GM23338 (cell line): ENCODE results near the gene AIG1. TPM values are rescaled to one million over a fixed set of nuclear protein-coding genes. Genes with fewer than 3 reads are reported as not detected.

ENCODE experiments used
- ATAC-seq: fragments of 200-7000 bp; cut with Tn5 transposase; 3 replicates; pipeline ENCODE4 v1.9.1; 2020
- DNase-seq: peaks from one replicate; pipeline ENCODE4 v3.0.0-alpha.2; 2015; ENCODE audit warnings: low spot score
- H2AFZ ChIP-seq: fragments of 200-600 bp; sonication (generic); 2 replicates; pipeline ENCODE4 v1.8.0; 2016; ENCODE audit warnings: antibody characterized with exemption, mild to moderate bottlenecking, moderate library complexity
- H3F3A ChIP-seq: fragments of 200-600 bp; sonication (generic); replicated peaks from 2 replicates; pipeline ENCODE4 v1.8.0; 2017; ENCODE audit warnings: antibody characterized with exemption, mixed run types, low read depth
- H3K27ac ChIP-seq: fragments of 200-600 bp; sonication (generic); 2 replicates; pipeline ENCODE4 v1.6.1; 2016; ENCODE audit warnings: low read depth
- H3K27me3 ChIP-seq: fragments of 200-600 bp; sonication (generic); 2 replicates; pipeline ENCODE4 v1.8.0; 2016; ENCODE audit warnings: mild to moderate bottlenecking, mixed run types, moderate library complexity; ENCODE audit not compliant: insufficient read depth
- H3K36me3 ChIP-seq: fragments of 200-600 bp; sonication (generic); 2 replicates; pipeline ENCODE4 v1.8.0; 2016; ENCODE audit warnings: mild to moderate bottlenecking; ENCODE audit not compliant: insufficient read depth
- H3K4me1 ChIP-seq: fragments of 200-600 bp; sonication (generic); 2 replicates; pipeline ENCODE4 v1.8.0; 2016; ENCODE audit warnings: mild to moderate bottlenecking, moderate library complexity; ENCODE audit not compliant: insufficient read depth
- H3K4me2 ChIP-seq: fragments of 200-600 bp; sonication (generic); 2 replicates; pipeline ENCODE4 v1.7.1; 2017; ENCODE audit warnings: mixed run types
- H3K4me3 ChIP-seq: fragments of 200-600 bp; sonication (generic); 2 replicates; pipeline ENCODE4 v1.6.1; 2016; ENCODE audit warnings: mixed run types
- H3K79me2 ChIP-seq: fragments of 200-600 bp; sonication (generic); replicated peaks from 2 replicates; pipeline ENCODE4 v1.8.0; 2017; ENCODE audit warnings: mild to moderate bottlenecking; ENCODE audit not compliant: insufficient read depth
- H3K9me2 ChIP-seq: fragments of 200-600 bp; sonication (generic); 2 replicates; pipeline ENCODE4 v1.8.0; 2017; ENCODE audit not compliant: insufficient read depth
- H4K20me1 ChIP-seq: fragments of 200-600 bp; sonication (generic); replicated peaks from 2 replicates; pipeline ENCODE4 v1.8.0; 2017; ENCODE audit warnings: mild to moderate bottlenecking; ENCODE audit not compliant: insufficient read depth
- H3K27ac Mint-ChIP-seq: 2 replicates; pipeline ENCODE4 v1.8.0; 2020; ENCODE audit warnings: inconsistent platforms, mild to moderate bottlenecking, moderate library complexity, mixed read lengths
- H3K27me3 Mint-ChIP-seq: 3 replicates; pipeline ENCODE4 v1.8.0; 2022; ENCODE audit warnings: low read depth, mild to moderate bottlenecking, moderate library complexity, mixed read lengths, inconsistent platforms; ENCODE audit not compliant: insufficient read depth, poor library complexity
- H3K36me3 Mint-ChIP-seq: 3 replicates; pipeline ENCODE4 v1.8.0; 2021; ENCODE audit warnings: low read depth, mild to moderate bottlenecking, inconsistent platforms, moderate library complexity, mixed read lengths
- H3K4me1 Mint-ChIP-seq: 3 replicates; pipeline ENCODE4 v1.8.0; 2020; ENCODE audit warnings: mild to moderate bottlenecking, inconsistent platforms, mixed read lengths
- H3K4me3 Mint-ChIP-seq: 3 replicates; pipeline ENCODE4 v1.8.0; 2021; ENCODE audit warnings: moderate library complexity, mild to moderate bottlenecking, inconsistent platforms, mixed read lengths
- H3K9me3 Mint-ChIP-seq: 3 replicates; pipeline ENCODE4 v1.8.0; 2020; ENCODE audit warnings: moderate library complexity, mild to moderate bottlenecking, inconsistent platforms, mixed read lengths
- CREB1 ChIP-seq: fragments of 250-450 bp; sonication (Bioruptor Pico); IDR thresholded peaks from 2 replicates; pipeline ENCODE4 v1.5.0; 2020; ENCODE audit warnings: low read depth, mild to moderate bottlenecking, moderate library complexity
- EZH2 ChIP-seq: fragments of 200-600 bp; sonication (generic); IDR thresholded peaks from one replicate; pipeline ENCODE4 v1.8.0; 2017; ENCODE audit warnings: antibody characterized with exemption, mild to moderate bottlenecking, low read depth; ENCODE audit not compliant: unreplicated experiment
- EZH2phosphoT487 ChIP-seq: fragments of 200-600 bp; sonication (generic); IDR thresholded peaks from one replicate; pipeline ENCODE4 v1.8.1; 2018; ENCODE audit warnings: antibody characterized with exemption; ENCODE audit not compliant: unreplicated experiment
- NANOG ChIP-seq: IDR thresholded peaks from 2 replicates; pipeline ENCODE4 v1.6.1; 2016; ENCODE audit warnings: antibody characterized with exemption, borderline replicate concordance
- POLR2AphosphoS5 ChIP-seq: IDR thresholded peaks from 2 replicates; pipeline ENCODE4 v1.6.1; 2016; ENCODE audit warnings: antibody characterized with exemption, low read depth
- STAT1 ChIP-seq: IDR thresholded peaks from one replicate; pipeline ENCODE4 v1.6.1; 2016; ENCODE audit warnings: antibody characterized with exemption; ENCODE audit not compliant: unreplicated experiment
- ZNF331 ChIP-seq: fragments of 250-450 bp; sonication (Bioruptor Pico); IDR thresholded peaks from 2 replicates; pipeline ENCODE4 v1.5.0; 2020; ENCODE audit warnings: low read depth, mild to moderate bottlenecking, moderate library complexity
- ZNF462 ChIP-seq: fragments of 250-450 bp; sonication (Bioruptor Pico); IDR thresholded peaks from 2 replicates; pipeline ENCODE4 v1.5.0; 2020; ENCODE audit warnings: mild to moderate bottlenecking, moderate library complexity
- polyA plus RNA-seq: library from polyadenylated mRNA; unstranded; fragments of >200 nt; fragmentation: Nextera tagmentation; extraction: Ambion mirVana; gene quantifications from 2 replicates; pipeline ENCODE4 v1.2.1, GENCODE V29; 2016
- total RNA-seq: library from RNA; depleted of rRNA; stranded (reverse); fragments of >200 nt; shearing (Covaris generic); gene quantifications from 2 replicates; pipeline ENCODE4 v1.2.3, GENCODE V29; 2014

The AIG1 gene
- total and polyA plus RNA-seq, 2 experiments from 2014 or later, result 65.2 to 88.4 TPM

GRCh38 chr6:143252961-143253360 is 192.3 kb downstream of the AIG1 start (continued):
- no peak for TF ChIP-seq ZNF462 (CRISPR knock-in tag)

GRCh38 chr6:143253586-143253985 is 192.9 kb downstream of the AIG1 start:
- H3F3A ChIP-seq, result no peaks in the 10 kb centered on the region
- Mint-ChIP-seq H3K4me1 (peaks cover 6% of the 10 kb centered on the region; the same call in 2 of the 3 replicates), H3K27me3 (no peaks in the 10 kb centered on the region), H3K9me3 (peaks cover 3% of the 10 kb centered on the region; the same call in 1 of the 3 replicates), H3K27ac (no peak overlapping the region), H3K36me3 (peaks cover 2% of the 10 kb centered on the region; the same call in 1 of the 3 replicates), H3K4me3 (no peak overlapping the region)
- no peaks in the 10 kb centered on the region for H3K79me2 ChIP-seq
- peaks cover 11% of the 10 kb centered on the region; the same call in 1 of the 2 replicates for H3K4me1 ChIP-seq
- H4K20me1 ChIP-seq, result no peaks in the 10 kb centered on the region
- H3K9me2 ChIP-seq, result 0 out of 2 replicates have a peak, but pooled peaks cover 6% of the 10 kb centered on the region
- H2AFZ ChIP-seq, result no peak overlapping the region
- ATAC-seq, result no peak
- H3K27ac ChIP-seq, result no peak overlapping the region
- H3K4me2 ChIP-seq, result no peak overlapping the region
- no peak for DNase-seq
- no peaks in the 10 kb centered on the region for H3K36me3 ChIP-seq
- no peak overlapping the region for H3K4me3 ChIP-seq
- H3K27me3 ChIP-seq, result no peaks in the 10 kb centered on the region
- TF ChIP-seq CREB1 (CRISPR knock-in tag), result no peak
- TF ChIP-seq ZNF462 (CRISPR knock-in tag), result no peak
- no peak for TF ChIP-seq STAT1
- no peak for TF ChIP-seq EZH2
- no peak for TF ChIP-seq NANOG
- TF ChIP-seq EZH2phosphoT487, result no peak
- TF ChIP-seq ZNF331 (CRISPR knock-in tag), result no peak
- TF ChIP-seq POLR2AphosphoS5, result no peak
